Epithelial cell of esophagus (primary cell): Measurements from ENCODE around the gene KCNIP1.

Experiments used
- DNase-seq: peaks from one replicate; pipeline ENCODE4 v3.0.0; 2010; ENCODE audit warnings: low read depth
- H3K4me3 ChIP-seq: 2 replicates; pipeline ENCODE4 v1.5.1; 2011; ENCODE audit warnings: mild to moderate bottlenecking, low read length, control low read depth
- CTCF ChIP-seq: IDR thresholded peaks from 2 replicates; pipeline ENCODE4 v1.5.1; 2011; ENCODE audit warnings: low read depth, mild to moderate bottlenecking, low read length, control low read depth, inconsistent platforms; ENCODE audit not compliant: insufficient read depth; ENCODE audit errors: missing control alignments

Gene KCNIP1

GRCh38 chr5:170747851-170748250 lies 244.0 kb downstream of the KCNIP1 start:
- no peak overlapping the region for H3K4me3 ChIP-seq
- peak; percentile 15 for TF ChIP-seq CTCF
- DNase-seq = no peak

GRCh38 chr5:170748951-170749471 lies 245.2 kb downstream of the KCNIP1 start:
- no peak for TF ChIP-seq CTCF
- H3K4me3 ChIP-seq = no peak overlapping the region
- no peak for DNase-seq

- no peak for TF ChIP-seq CTCF
- no peak overlapping the region for H3K4me3 ChIP-seq
- peak; percentile 52 for DNase-seq
These were observed 246.2 kb downstream of the KCNIP1 start for GRCh38 chr5:170749911-170750431.

GRCh38 chr5:170750791-170751190 lies 247.0 kb downstream of the KCNIP1 start:
- H3K4me3 ChIP-seq = no peak overlapping the region
- DNase-seq = no peak
- TF ChIP-seq CTCF = no peak

- H3K4me3 ChIP-seq = no peak overlapping the region
- DNase-seq = no peak
- no peak for TF ChIP-seq CTCF
These were observed 247.8 kb downstream of the KCNIP1 start for GRCh38 chr5:170751631-170752030.

- peak; percentile 17 for DNase-seq
- no peak for TF ChIP-seq CTCF
- H3K4me3 ChIP-seq = no peak overlapping the region
These were observed 248.7 kb downstream of the KCNIP1 start for GRCh38 chr5:170752257-170753215.
